Kidney (tissue), 14 donors: ENCODE data around the gene PDE4A. TPM values are rescaled to one million over a fixed set of nuclear protein-coding genes. Genes with fewer than 3 reads are reported as not detected.
"Not testable (repeated sequence)": the region's sequence is repeated elsewhere in the genome, so short reads cannot be mapped to it uniquely, and the experiment has no call there.

ENCODE experiments used
- DNase-seq, 5 donors: peaks; one replicate each; pipeline ENCODE4 v3.0.0-alpha.2; 2013 to 2020
- FAIRE-seq: peaks from 2 replicates; lab custom pipeline; 2012; peaks lifted over from hg19 to GRCh38; lab: Jason Lieb, UNC
- H3K27ac ChIP-seq, 2 donors: one replicate each; pipeline ENCODE4 v1.7.0; 2013; ENCODE audit warnings: low read depth in 2 of 2, low read length in 2 of 2, inconsistent platforms in 1 of 2
- H3K27me3 ChIP-seq: one replicate; pipeline ENCODE4 v1.7.1; 2013; ENCODE audit warnings: low read length, inconsistent platforms; ENCODE audit not compliant: control insufficient read depth, insufficient read depth
- H3K36me3 ChIP-seq, 3 donors: one replicate each; pipeline versions ENCODE4 v1.7.0 to v1.7.1; 2013; ENCODE audit warnings: low read length in 3 of 3, control low read depth in 1 of 3, inconsistent platforms in 1 of 3; ENCODE audit not compliant: insufficient read depth in 3 of 3, control insufficient read depth in 2 of 3
- H3K4me1 ChIP-seq, 3 donors: one replicate each; pipeline versions ENCODE4 v1.7.0 to v1.7.1; 2013; ENCODE audit warnings: low read length in 3 of 3, inconsistent platforms in 1 of 3, low read depth in 1 of 3; ENCODE audit not compliant: control insufficient read depth in 2 of 3, insufficient read depth in 2 of 3
- H3K4me3 ChIP-seq, 3 donors: one replicate each; pipeline versions ENCODE4 v1.7.0 to v1.8.1; 2013; ENCODE audit warnings: low read length in 3 of 3, control low read depth in 1 of 3, inconsistent platforms in 1 of 3
- H3K9ac ChIP-seq, 3 donors: one replicate each; pipeline versions ENCODE4 v1.7.0 to v1.7.1; 2013; ENCODE audit warnings: low read length in 3 of 3, control low read depth in 1 of 3, inconsistent platforms in 1 of 3
- H3K9me3 ChIP-seq, 3 donors: one replicate each; pipeline versions ENCODE4 v1.7.0 to v1.7.1; 2013; ENCODE audit warnings: low read length in 3 of 3, control low read depth in 1 of 3, inconsistent platforms in 1 of 3; ENCODE audit not compliant: control insufficient read depth in 2 of 3, insufficient read depth in 1 of 3
- CTCF ChIP-seq: IDR thresholded peaks from 3 replicates; pipeline ENCODE4 v1.5.1; 2012; ENCODE audit warnings: mild to moderate bottlenecking, moderate library complexity, borderline replicate concordance; ENCODE audit not compliant: insufficient read depth; ENCODE audit errors: extremely low read depth
- intact Hi-C: fragments of 100-400 bp; cut with DNase I; formaldehyde crosslinking; loops from one replicate; pipeline ENCODE4 v1.11.1; 2022
- polyA plus RNA-seq: library from polyadenylated mRNA; stranded (reverse); fragments of 350-450 nt; fragmentation: Illumina TruSeq; extraction: RNeasy Lipid Tissue Mini Kit (QIAGEN cat#74804); gene quantifications from one replicate; pipeline ENCODE4 v1.2.3, GENCODE V29; 2014; ENCODE audit warnings: low read depth, low replicate concordance; ENCODE audit not compliant: insufficient read depth
- total RNA-seq: library from RNA; stranded (reverse); fragmentation: NEBNext Ultra II Directional; extraction: Animal tissue kit (Norgen Biotek cat#: 25700); gene quantifications from one replicate; pipeline ENCODE4 v1.2.1, GENCODE V29; 2021
- donor health status: control.
- donor health status: control.
- donor health status: control.
- donor health status: control.
- donor health status: control.
- donor health status: DM: yes; HTN: yes; CAD: no.
- donor health status: Normal renal cell carcinoma (clear cell type).

PDE4A gene
- total and polyA plus RNA-seq, 2 donors from 2014 or later = 4.5 to 17.5 TPM

- H3K4me3 ChIP-seq = no peak overlapping the region
- H3K9ac ChIP-seq = no peak overlapping the region
- FAIRE-seq (no peak), DNase-seq (no peak)
- no peaks in the 10 kb centered on the region for H3K9me3 ChIP-seq
- intact Hi-C loops = no loop called here
- peaks cover 3 to 9% (median 5%) of the 10 kb centered on the region in 3 donors for H3K4me1 ChIP-seq
- no peak for TF ChIP-seq CTCF
- H3K27ac ChIP-seq = no peak overlapping the region
- no peaks in the 10 kb centered on the region for H3K27me3 ChIP-seq
- peaks cover 0 to 2% (median 0%) of the 10 kb centered on the region in 3 donors for H3K36me3 ChIP-seq
Observed at GRCh38 chr19:10378124-10378523, 42.2 kb upstream of the PDE4A start.

GRCh38 chr19:10379880-10380312, 40.4 kb upstream of the PDE4A start:
- Histone ChIP-seq H3K36me3 (peaks cover 0 to 2% (median 0%) of the 10 kb centered on the region in 3 donors), H3K4me1 (peaks cover 3 to 9% (median 5%) of the 10 kb centered on the region in 3 donors), H3K27ac (peak overlapping the region; percentile 71 to 75), H3K9ac (peak overlapping the region; percentile 85 to 94 (median 93)), H3K27me3 (no peaks in the 10 kb centered on the region), H3K9me3 (no peaks in the 10 kb centered on the region), H3K4me3 (peak overlapping the region; percentile 82 to 95 (median 88))
- no peak for DNase-seq
- no peak for TF ChIP-seq CTCF
- intact Hi-C loops = no loop called here
- no peak for FAIRE-seq

GRCh38 chr19:10380313-10381102, 39.8 kb upstream of the PDE4A start, which contains the start of gene TYK2:
Gene TYK2, minus strand, starts transcription at chr19:10380572. Its CDS starts 2,166 bp downstream, at chr19:10378406.
- FAIRE-seq (peak; percentile 97), DNase-seq (peak; percentile 99 to 100 (median 99))
- Histone ChIP-seq H3K27ac (peak within 1 kb of the TSS; percentile 75 to 82), H3K4me1 (peaks cover 3 to 9% (median 5%) of the 10 kb centered on the region in 3 donors), H3K9ac (peak within 1 kb of the TSS; percentile 89 to 94 (median 93)), H3K9me3 (no peaks in the 10 kb centered on the region), H3K27me3 (no peaks in the 10 kb centered on the region), H3K4me3 (peak within 1 kb of the TSS; percentile 82 to 95 (median 91)), H3K36me3 (peaks cover 0 to 2% (median 0%) of the 10 kb centered on the region in 3 donors)
- intact Hi-C loops = no loop called here
- no peak for TF ChIP-seq CTCF

- H3K9me3 ChIP-seq, intact Hi-C loops, FAIRE-seq, H3K9ac ChIP-seq, H3K4me1 ChIP-seq, H3K27me3 ChIP-seq, H3K27ac ChIP-seq, DNase-seq, H3K36me3 ChIP-seq, H3K4me3 ChIP-seq: not testable (repeated sequence)
Observed at GRCh38 chr19:10383223-10383499, 37.2 kb upstream of the PDE4A start.
